ENCODE measurements around the gene CRKL.
"Not testable (repeated sequence)": the region's sequence is repeated elsewhere in the genome, so short reads cannot be mapped to it uniquely, and the experiment has no call there.

The CRKL gene, protein sequence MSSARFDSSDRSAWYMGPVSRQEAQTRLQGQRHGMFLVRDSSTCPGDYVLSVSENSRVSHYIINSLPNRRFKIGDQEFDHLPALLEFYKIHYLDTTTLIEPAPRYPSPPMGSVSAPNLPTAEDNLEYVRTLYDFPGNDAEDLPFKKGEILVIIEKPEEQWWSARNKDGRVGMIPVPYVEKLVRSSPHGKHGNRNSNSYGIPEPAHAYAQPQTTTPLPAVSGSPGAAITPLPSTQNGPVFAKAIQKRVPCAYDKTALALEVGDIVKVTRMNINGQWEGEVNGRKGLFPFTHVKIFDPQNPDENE

DNA sequence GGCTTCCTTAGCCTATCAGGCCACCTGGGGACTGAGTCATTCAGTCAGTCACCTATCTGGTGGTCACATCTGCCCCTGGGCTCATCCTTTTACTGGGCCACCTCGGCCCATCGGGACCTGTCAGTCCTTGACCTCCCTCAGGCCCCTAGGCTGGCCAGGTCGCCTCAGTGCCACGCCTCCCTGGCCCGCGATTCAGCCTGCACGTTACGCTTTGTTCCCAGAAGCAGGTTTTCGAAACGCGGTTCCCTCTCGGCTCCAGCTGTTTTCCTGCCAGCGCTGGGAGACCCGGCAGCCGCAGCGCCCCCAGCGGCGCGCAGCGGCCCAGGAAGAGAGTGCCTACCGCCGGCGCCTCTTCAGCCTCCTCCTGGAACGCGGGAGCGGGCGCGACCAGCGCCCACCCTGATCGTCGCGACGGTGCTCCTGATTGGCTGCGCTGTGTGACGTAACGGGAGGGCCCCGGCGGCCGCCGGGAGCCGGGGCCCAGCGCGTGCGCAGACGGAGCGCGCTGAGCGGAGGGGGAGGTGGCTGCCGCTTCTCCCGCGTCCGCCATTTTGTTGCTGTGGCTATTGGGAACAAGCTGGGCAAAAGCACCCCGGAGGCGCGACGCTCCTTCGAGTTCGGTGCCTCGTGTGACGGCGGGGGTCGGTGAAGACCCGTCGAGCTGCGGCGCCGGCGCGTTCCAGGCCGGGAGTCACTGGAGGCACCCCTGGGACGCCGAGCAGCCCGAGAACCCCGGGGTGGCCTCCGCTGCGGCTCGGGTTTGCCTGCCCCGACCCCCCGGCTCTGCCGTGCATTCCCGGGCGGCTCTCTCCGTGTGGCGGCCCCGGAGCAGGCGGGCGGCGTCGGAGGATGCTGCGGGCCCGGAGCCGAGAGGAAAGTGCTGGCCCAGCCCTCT, at the start of gene CRKL:
Gene CRKL (plus strand): TSS at position 492 of the 895 bp plus-strand sequence. CDS start 528 bp downstream, outside the sequence.
- peak; percentile 94 for DNase-seq

DNA sequence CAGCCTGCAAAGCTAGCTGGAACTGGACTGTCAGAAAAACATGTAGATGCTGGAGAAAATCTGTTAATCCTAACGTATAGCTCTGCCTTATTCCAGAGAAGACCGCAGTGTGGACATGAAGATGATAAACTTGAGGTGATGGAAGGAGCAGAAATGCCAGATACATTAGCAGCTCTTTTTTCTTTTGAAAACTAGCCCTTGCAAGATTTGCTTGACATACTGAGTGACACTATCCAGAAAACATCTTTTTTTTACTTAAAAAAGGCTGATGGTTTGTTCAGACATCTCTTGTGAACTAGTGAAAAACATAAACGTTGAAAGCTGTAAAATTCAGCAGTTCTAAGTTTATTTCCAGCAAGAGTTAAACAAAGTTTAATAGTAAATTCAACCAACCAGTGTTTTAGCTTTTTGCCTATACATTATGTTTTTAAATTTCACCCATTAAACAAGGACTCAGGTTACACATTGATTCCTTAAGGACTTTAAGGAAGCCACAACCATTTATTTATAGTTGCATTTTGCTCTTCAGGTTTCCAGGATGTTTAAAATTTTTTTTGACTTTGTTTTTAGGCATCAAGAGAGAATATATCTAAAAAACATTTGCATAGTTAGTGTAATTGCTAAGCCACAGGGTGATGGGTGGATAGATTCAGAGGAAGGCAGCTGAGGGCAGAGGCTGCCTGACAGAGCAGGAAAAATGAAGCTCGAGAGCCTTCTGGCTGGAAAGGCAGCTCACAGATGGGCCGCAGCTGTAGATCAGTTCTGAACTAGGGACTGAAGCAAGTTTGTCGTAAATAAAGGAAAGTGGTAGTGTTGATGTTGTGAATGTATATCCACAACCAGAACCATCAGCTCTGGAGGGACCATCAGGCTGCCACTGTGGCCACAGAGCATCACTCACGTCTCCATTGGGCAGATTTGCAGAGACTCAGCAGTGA, 48.9 kb upstream of the CRKL start:
- DNase-seq = no peak

DNA sequence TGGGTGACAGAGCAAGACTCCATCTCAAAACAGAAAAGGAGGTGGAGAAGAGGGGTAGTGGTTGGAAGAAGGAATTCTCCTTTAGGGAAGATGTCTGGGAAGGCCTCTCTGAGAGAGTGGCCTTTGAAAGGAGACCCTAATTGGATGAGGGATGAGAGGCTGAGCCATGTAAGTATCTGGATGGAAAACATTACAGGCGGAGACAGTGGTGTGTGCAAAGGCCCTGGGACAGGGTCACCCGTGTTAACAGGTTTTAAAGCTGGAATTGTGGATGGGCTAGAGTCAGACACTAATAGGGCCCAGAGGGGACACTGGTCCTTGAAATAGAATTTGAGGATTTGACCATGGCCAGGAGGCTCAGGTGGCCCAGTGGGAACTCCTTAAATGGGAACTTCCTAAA, 48.0 kb upstream of the CRKL start:
- no peak for DNase-seq

DNA sequence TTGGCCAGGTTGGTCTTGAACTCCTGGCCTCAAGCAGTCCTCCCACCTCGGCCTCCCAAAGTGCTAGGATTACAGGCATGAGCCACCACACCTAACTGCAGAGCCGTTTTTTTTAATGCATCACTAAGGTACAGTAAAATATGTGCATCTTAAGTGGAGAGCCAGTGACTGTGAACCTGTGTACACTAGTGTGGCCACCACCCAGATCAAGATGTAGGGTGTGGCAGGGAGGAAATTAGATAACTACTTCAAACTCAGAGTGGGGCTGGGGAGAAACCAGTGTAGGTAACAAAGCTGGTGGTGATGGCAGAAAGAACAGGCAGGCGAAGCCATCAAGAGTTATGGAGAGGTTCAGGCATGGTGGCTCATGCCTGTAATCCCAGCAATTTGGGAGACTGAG, 44.0 kb upstream of the CRKL start:
- no peak for DNase-seq

DNA sequence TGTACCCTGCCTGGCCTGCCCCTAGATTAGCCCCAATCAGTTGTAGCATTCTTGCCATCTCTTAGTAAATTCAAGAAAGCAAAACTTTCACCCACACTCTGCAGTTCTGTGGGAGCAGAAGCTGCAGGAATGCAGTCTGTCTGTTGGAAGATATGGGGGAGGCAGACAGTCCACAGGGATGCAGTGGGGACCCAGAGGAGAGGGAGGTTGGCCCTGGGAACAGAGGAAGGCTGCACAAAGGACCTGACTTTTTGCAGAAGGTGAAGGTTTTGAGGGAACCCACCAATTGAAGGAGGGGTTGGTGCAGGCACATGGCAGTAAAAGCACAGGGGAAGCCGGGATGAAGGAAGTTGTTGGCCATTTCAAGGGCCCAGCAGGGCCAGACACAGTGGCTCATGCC, 41.9 kb upstream of the CRKL start:
- DNase-seq = no peak

DNA sequence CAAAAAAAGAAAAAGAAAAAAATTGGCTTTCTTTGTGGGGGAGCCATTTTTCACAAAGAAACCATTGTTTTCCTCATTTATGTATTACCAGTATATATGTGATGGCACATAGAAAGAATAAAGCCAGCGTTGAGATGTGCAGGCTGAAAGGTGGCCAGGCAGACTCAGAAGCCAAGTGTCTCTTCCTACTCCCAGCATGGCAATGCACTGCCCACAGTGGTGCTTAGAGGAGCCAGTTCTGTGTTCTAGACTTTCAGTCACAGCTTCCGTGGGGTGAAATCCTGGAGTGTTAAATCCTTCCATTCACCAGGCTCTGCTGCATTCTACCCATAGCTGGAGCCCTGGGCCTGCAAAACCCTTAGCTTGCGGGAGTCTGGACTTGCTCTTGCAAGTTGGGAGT, 39.5 kb upstream of the CRKL start:
- DNase-seq = no peak

DNA sequence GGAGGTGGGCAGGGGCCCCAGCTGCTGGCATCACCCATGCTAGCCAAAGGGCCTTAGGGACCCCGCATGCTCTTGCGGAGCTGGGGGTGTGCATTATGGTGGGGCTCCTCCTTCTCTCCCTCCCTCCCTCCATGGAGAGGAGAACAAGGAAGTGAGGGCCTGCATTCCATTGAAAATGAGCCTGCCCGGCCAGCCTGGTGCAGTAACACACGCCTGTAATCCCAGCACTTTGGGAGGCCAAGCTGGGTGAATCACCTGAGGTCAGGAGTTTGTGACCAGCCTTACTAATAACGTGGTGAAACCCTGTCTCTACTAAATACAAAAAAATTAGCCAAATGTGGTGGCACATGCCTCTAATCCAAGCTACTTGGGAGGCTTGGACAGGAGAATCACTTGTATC, 36.0 kb upstream of the CRKL start:
- DNase-seq = no peak

DNA sequence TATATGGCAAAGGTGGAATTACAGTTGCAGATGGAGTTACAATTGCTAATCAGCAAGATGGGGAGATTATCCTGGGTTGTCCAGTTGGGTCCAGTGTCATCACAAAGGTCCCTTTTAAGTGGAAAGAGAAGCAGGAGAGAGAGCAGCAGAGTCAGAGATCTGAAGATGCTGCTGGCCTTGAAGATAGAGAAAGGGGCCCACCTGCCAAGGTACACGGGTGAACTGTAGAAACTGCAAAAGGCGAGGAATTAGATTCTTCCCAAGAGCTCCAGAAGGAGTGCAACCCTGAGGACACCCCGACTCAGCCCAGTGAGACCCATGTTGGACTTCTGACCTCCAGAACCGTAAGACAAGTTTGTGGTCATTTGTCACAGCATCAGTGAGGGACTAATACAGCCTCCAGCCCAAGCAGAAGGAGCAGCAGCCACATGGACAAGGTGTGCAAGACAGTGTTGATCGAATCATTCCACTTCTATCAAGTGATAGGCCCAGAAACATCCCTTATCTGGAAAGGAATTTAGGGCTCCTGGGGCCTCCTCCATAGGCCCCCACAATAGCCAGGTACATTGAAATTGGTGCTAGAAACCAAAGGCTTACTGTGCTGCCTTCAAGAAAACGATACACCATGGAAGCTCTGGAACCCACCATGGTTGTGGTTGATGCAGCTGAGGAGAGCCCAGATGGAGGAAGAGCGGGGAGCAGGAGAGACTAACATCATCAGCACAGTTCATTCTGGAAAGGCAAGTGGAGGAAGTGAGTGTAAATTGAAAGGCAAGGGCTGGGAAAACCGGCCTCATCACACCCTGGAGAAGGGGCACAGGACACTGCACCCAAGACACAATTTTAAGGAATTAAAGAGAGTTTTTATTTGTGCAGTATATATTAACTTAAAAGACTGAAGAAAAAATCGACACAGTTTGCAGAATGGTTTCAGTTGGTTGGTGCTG, 35.1 kb upstream of the CRKL start:
- DNase-seq = no peak

DNA sequence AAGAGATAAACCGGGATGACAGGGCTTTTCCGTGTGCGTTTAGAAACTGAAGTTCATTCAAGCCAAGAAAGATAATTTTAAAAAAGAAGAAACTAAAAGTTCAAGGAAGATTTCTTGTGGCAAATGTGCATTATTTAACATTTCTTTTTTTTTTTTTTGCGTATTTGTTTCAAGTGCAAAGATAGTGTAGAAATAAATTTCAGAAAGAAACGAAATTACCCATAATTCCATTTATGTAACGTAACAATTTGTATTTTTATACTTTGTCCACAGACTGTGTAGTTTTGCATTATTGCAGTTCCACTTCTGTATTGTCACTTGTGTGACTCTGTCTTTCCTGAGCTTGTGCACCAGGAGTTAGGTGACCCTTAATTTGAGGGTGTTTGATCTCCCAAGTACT, 34.4 kb upstream of the CRKL start:
- no peak for DNase-seq

DNA sequence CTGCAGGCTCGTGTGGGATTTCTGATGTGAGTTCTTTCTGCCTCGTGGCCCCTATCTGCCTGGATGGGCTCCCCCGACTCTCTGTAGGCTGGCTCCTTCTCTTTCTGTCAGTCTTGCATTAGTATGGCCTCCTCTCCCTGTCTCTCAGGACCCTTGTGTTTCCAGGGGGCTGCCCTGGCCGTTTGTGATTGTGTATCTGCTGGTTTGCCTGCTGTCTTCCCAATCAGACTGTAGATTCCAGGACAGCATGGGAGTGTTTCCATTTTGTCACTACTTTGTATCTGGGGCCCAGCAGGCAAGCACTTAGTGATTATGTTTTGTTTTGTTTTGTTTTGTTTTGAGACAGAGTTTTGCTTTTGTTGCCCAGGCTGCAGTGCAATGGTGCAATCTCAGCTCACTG, 32.8 kb upstream of the CRKL start:
- DNase-seq = no peak

DNA sequence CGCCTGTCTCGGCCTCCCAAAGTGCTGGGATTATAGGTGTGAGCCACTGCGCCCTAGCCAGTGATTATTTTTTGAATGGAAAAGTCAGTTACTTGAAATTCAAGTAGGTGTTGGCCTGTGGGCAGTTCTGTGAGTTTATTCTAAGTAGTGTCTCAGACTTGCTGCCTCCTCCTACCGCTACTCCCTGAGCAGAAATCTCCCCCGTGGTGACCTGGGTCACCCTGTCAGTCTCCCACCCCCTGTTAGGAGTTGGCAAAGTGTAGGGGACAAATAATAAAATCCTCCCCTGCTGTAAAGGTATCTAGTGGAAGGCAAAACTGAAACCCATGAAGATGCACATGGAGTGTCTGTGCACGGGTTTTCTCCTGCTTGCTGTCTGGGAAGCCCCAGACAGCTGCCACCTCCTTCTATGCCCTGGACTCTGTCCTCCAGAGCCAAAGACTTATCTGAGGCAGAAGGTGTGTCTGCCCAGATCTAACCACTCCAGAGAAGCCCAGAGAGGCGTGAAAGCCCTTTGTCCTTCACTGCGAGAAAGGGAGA, 32.1 kb upstream of the CRKL start:
- no peak for DNase-seq

DNA sequence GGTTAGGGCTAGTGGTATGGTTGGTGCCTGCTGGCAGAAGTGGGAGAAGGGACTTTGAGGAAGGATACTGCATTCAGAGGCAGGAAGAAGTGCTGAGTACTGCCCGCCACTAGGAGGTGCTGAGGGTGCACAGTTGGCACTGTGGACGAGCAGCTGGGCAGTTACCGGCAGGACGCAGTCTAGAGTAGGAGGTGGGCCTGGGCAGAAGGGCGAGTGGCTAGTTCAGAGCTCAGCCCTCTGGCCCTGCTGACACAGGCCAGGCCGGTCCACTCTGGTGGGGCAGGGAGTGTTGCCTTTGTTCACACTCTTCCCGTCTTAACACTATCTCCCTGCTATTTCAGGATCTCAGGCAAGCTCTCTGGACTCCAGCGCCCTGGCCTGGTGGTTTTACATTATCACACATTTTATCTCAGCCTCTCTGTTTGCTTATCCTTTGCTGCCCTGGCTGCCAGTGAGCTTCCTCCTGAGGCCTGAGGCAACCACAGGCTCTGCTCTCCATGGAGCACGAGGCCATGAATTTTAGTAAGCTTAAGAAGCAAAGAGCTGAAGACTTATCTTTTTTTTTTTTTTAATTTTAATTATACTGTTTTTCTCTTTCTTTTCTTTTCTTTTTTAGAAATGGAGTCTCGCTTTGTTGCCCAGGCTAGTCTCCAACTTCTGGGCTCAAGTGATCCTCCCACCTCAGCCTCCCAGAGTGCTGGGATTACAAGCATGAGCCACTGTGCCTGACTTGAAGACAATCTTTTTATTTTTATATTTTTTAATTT, 31.5 kb upstream of the CRKL start:
- DNase-seq = peak; percentile 41

DNA sequence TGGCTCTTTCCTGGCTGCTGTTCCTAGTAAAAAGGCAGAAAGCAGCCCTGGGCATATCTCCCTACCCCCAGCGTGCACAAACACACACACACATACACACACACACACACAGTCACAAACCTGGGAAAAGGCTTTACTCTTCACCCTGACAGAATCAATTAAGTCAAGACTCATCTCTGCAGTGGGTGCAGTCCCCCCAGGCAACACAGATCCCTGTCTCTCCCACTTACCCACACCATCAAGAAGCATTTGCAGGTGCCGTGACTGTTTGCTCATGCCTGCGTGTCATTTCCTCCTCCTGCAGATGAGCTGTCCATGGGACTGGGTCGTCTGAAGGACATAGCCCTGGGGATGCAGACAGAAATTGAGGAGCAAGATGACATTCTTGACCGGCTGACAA, 29.8 kb upstream of the CRKL start:
- DNase-seq = no peak

DNA sequence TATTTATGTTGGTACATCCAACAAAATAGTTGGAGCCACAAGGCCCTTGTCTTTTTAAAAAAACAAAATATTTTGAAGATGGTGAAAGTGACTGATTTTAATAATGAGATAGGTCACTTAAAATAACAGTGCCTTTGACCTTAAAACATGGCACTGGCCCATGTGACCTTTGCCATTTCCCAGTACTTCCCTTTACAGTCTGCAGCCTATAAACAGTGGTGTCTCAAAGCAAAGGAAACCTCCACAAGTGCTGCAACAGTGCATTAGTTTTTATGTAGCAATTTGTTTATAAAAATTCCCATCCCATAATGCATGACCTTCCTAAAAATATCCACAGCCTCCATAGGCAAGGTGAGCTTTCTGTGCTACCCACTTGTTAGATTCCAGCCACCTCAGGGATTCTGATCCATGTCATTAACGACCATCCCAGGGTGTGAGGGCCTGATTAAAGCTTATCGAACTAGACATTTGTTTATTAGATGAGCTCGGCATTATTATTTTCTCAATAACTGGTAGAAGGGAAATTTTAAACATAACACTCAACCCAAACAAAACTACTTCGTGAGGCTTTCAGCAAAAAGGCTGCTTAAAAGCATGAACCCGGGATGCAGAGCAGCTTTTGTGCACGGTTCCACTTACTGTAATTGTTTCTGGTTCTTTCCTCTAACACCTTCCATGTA, 28.0 kb upstream of the CRKL start:
- no peak for DNase-seq

DNA sequence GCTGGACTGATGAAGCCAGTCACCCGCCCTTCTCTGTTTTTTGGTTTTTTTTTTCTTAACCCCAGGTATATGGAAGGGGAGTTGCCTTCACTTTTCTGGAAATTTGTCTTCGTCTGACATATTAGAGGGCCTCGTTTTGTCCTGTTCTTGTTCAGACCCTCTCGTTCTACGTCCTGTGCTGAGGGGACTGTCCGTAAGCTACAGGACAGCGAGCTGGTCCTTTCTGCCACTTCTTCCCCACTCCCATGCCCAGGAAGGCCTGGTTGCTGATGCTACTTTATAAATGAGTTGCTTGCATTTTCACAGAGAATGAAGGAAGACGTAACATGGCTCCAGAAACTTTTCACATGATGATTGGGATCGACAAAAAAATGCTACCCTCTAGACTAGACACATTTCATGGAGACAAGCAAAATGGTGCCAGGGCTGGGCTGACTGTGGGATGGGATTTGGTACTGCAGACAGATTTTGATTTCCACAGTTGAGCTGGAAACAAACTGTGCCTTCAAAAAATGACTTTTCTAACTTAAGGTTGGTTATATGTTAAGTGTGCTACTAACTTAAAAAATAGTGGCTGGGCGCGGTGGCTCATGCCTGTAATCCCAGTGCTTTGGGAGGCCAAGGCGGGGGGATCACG, 27.2 kb upstream of the CRKL start:
- DNase-seq = no peak

DNA sequence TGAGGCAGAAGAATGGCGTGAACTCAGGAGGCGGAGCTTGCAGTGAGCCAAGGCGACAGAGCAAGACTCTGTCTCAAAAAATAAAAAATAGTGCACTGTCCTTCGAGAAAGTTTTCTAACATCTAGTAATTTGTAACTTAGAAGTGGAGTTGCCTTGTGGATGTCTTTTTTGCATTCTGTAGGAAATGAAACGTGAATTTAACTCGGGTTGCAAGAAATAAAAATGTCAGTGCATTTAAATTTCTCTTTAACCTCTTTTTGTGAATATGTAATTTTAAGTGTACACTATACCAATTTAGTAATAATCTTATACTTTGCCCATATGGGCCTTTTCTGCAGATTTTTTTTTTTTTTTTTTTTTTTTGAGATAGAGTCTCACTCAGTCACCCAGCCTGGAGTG, 26.2 kb upstream of the CRKL start:
- DNase-seq = no peak

DNA sequence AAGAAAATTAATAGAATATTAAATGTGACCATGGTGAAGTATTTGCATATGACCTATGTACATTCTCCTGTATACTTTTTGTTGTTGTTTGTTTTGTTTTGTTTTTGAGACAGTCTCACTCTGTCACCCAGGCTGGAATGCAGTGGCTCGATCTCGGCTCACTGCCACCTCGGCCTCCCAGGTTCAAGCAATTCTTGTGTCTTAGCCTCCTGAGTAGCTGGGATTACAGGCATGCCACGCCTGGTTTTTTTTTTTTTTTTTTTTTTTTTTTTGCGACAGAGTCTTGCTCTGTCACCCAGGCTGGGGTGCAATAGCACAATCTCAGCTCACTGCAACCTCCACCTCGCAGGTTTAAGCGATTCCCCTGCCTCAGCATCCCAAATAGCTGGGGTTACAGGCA, 19.5 kb upstream of the CRKL start:
- not testable (repeated sequence) for DNase-seq

DNA sequence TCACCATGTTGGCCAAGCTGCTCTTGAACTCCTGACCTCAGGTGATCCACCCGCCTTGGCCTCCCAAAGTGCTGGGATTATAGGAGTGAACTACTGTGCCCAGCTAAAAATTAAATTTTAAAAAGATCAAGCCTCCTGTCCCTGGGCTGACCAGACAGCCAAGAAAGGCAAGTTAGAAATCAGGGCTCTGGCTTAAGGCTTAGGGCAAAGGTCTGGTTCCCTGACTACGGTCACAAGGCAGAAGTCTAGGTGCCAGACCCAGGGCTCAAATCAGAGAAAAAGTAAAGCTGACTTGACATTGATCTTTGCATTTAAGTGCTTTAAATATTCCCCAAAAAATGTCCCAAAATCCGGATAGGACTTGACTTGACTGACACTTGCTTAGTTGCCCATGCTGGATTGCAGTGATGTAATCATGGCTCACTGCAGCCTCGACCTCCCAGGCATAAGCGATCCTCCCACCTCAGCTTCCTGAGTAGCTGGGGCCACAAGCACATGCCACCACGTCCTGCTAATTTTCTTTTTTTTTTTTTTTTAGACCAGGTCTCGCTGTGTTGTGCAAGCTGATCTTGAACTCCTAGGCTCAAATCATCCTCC, 17.3 kb upstream of the CRKL start:
- no peak for DNase-seq
